ENCODE measurements around the gene SND1.

DNA sequence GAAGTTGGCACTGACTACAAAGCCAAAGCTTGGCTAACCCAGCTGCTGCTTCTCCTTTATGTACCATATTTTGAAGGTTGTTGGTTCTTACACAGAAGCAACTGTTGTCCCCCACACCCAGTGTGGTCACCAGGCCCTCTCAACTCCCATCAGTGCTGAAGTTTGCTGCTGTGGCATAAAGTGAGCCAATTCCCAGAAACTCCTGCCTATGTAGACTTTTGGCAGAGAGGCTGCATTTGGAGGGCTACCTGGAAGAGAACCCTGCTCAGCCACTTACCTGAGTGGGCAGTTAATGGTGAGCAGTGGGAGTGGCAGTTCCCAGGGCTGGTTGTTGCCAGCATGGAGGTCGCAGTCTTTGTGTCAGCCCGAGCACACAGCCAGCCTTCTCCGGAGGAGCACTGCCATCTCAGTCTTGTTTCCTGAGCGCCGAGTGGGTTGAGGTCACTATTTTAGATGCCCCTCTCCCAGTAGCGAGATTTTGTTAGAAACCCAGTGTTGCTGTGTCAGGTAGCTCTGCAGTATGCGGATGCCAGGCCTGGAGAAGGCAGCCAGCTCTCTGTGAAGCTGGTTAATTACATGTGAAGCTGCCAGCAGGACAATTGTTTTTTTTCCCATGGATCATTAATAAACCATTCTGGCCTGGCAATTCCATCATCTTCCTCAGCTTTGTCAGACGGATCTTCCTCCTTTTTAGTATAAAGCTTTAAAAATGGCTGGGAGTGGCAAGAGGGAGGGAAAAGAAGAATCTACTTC, 354.7 kb downstream of the SND1 start:
- TF ChIP-seq EP300 (IDR thresholded peaks at IDR 0.05; ENCODE audit: borderline replicate concordance in 1 of 2, control insufficient read depth in 1 of 2, low read depth in 2 of 2, low read length in 2 of 2) (no peak), POLR2A (IDR thresholded peaks at IDR 0.05; ENCODE audit: low read depth, low read length) (no peak), ASH2L (IDR thresholded peaks at IDR 0.05; ENCODE audit: borderline replicate concordance, low read depth) (no peak), CEBPB (IDR thresholded peaks at IDR 0.05; ENCODE audit: borderline replicate concordance in 1 of 2, low read depth in 2 of 2, low read length in 2 of 2) (no peak), SIX5 (IDR thresholded peaks at IDR 0.05; ENCODE audit: low read depth, low read length, severe bottlenecking) (no peak), POLR2AphosphoS5 (IDR thresholded peaks at IDR 0.05; ENCODE audit: low read length) (no peak)
- TF ChIP-seq, protein P1, sequence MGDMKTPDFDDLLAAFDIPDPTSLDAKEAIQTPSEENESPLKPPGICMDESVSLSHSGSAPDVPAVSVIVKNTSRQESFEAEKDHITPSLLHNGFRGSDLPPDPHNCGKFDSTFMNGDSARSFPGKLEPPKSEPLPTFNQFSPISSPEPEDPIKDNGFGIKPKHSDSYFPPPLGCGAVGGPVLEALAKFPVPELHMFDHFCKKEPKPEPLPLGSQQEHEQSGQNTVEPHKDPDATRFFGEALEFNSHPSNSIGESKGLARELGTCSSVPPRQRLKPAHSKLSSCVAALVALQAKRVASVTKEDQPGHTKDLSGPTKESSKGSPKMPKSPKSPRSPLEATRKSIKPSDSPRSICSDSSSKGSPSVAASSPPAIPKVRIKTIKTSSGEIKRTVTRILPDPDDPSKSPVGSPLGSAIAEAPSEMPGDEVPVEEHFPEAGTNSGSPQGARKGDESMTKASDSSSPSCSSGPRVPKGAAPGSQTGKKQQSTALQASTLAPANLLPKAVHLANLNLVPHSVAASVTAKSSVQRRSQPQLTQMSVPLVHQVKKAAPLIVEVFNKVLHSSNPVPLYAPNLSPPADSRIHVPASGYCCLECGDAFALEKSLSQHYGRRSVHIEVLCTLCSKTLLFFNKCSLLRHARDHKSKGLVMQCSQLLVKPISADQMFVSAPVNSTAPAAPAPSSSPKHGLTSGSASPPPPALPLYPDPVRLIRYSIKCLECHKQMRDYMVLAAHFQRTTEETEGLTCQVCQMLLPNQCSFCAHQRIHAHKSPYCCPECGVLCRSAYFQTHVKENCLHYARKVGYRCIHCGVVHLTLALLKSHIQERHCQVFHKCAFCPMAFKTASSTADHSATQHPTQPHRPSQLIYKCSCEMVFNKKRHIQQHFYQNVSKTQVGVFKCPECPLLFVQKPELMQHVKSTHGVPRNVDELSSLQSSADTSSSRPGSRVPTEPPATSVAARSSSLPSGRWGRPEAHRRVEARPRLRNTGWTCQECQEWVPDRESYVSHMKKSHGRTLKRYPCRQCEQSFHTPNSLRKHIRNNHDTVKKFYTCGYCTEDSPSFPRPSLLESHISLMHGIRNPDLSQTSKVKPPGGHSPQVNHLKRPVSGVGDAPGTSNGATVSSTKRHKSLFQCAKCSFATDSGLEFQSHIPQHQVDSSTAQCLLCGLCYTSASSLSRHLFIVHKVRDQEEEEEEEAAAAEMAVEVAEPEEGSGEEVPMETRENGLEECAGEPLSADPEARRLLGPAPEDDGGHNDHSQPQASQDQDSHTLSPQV (IDR thresholded peaks at IDR 0.05) = no peak

All from GM12878 (cell line).